G401.6 (cell line): ENCODE measurements around the gene GUF1.

ENCODE experiments used
- FAIRE-seq: peaks from 2 replicates; lab custom pipeline; 2012; peaks lifted over from hg19 to GRCh38; lab: Jason Lieb, UNC

GUF1 gene

GRCh38 chr4:44678094-44679041 is at the start of gene GUF1:
Gene GUF1, plus strand, starts transcription at chr4:44678420. Its CDS starts 203 bp downstream, at chr4:44678623.
- FAIRE-seq = peak; percentile 93

- FAIRE-seq = peak; percentile 93
These were observed 48.8 kb upstream of the GUF1 start for GRCh38 chr4:44629280-44629866.

- FAIRE-seq = no peak
These were observed 46.1 kb upstream of the GUF1 start for GRCh38 chr4:44632089-44632488.

- no peak for FAIRE-seq
These were observed 45.5 kb upstream of the GUF1 start for GRCh38 chr4:44632733-44633132.

GRCh38 chr4:44638091-44638490 is 40.1 kb upstream of the GUF1 start:
- no peak for FAIRE-seq

- no peak for FAIRE-seq
These were observed 32.1 kb upstream of the GUF1 start for GRCh38 chr4:44646151-44646550.

GRCh38 chr4:44651425-44651824 is 26.8 kb upstream of the GUF1 start, which contains the start of gene YIPF7:
Gene YIPF7, minus strand, starts transcription at chr4:44651625. Its CDS starts 1,525 bp downstream, at chr4:44650100.
- no peak for FAIRE-seq

GRCh38 chr4:44652002-44652401 is 26.2 kb upstream of the GUF1 start:
- no peak for FAIRE-seq

- FAIRE-seq = no peak
These were observed 17.8 kb upstream of the GUF1 start for GRCh38 chr4:44660396-44660795.

- no peak for FAIRE-seq
These were observed 16.1 kb upstream of the GUF1 start for GRCh38 chr4:44661940-44662622.

GRCh38 chr4:44662623-44663005 is 15.6 kb upstream of the GUF1 start:
- FAIRE-seq = no peak

GRCh38 chr4:44663539-44664263 is 14.5 kb upstream of the GUF1 start:
- no peak for FAIRE-seq

GRCh38 chr4:44668526-44668925 is 9.7 kb upstream of the GUF1 start:
- no peak for FAIRE-seq

GRCh38 chr4:44670506-44671199 is 7.6 kb upstream of the GUF1 start:
- no peak for FAIRE-seq

GRCh38 chr4:44671636-44672035 is 6.6 kb upstream of the GUF1 start:
- no peak for FAIRE-seq

- FAIRE-seq = peak; percentile 81
These were observed 3.7 kb upstream of the GUF1 start for GRCh38 chr4:44674471-44674870.

- no peak for FAIRE-seq
These were observed 2.9 kb upstream of the GUF1 start for GRCh38 chr4:44675366-44675765.

- FAIRE-seq = no peak
These were observed 840 bp downstream of the GUF1 start for GRCh38 chr4:44679060-44679459.

GRCh38 chr4:44684648-44685047 is 6.4 kb downstream of the GUF1 start:
- FAIRE-seq = no peak

GRCh38 chr4:44700427-44700826 is 22.2 kb downstream of the GUF1 start:
- FAIRE-seq = no peak

- no peak for FAIRE-seq
These were observed 22.8 kb downstream of the GUF1 start for GRCh38 chr4:44701037-44701436.

GRCh38 chr4:44704673-44705072 is 26.5 kb downstream of the GUF1 start:
- no peak for FAIRE-seq
